Mucosa of rectum (tissue), 2 donors: Measurements from ENCODE around the gene TNS3.

Source experiments
- H3K27ac ChIP-seq, 2 donors: one replicate each; pipeline ENCODE4 v1.7.0; 2013; ENCODE audit warnings: inconsistent platforms in 2 of 2, low read depth in 2 of 2, low read length in 2 of 2
- H3K27me3 ChIP-seq, 2 donors: one replicate each; pipeline ENCODE4 v1.7.0; 2013; ENCODE audit warnings: low read length in 2 of 2; ENCODE audit not compliant: control insufficient read depth in 2 of 2, insufficient read depth in 2 of 2
- H3K36me3 ChIP-seq, 2 donors: one replicate each; pipeline ENCODE4 v1.7.0; 2013; ENCODE audit warnings: low read length in 2 of 2; ENCODE audit not compliant: control insufficient read depth in 2 of 2, insufficient read depth in 2 of 2
- H3K4me1 ChIP-seq, 2 donors: one replicate each; pipeline ENCODE4 v1.7.0; 2013; ENCODE audit warnings: low read length in 2 of 2, mild to moderate bottlenecking in 1 of 2; ENCODE audit not compliant: control insufficient read depth in 2 of 2, insufficient read depth in 2 of 2
- H3K4me3 ChIP-seq, 2 donors: one replicate each; pipeline ENCODE4 v1.7.0; 2013; ENCODE audit warnings: low read length in 2 of 2
- H3K9ac ChIP-seq, 2 donors: one replicate each; pipeline ENCODE4 v1.7.0; 2013; ENCODE audit warnings: low read length in 2 of 2, low read depth in 1 of 2, mild to moderate bottlenecking in 1 of 2
- H3K9me3 ChIP-seq, 2 donors: one replicate each; pipeline ENCODE4 v1.7.0; 2013; ENCODE audit warnings: low read length in 2 of 2; ENCODE audit not compliant: control insufficient read depth in 2 of 2
- donor health status: healthy.
- donor health status: Normal muscosa, but diverticular disease.

Gene TNS3

GRCh38 chr7:47389171-47389922, 192.6 kb downstream of the TNS3 start:
- H3K4me1 ChIP-seq = peaks cover 4 to 13% of the 10 kb centered on the region in 2 donors
- H3K36me3 ChIP-seq = peaks cover 27 to 29% of the 10 kb centered on the region in 2 donors
- H3K27me3 ChIP-seq = no peaks in the 10 kb centered on the region
- no peak overlapping the region for H3K27ac ChIP-seq
- no peak overlapping the region for H3K9ac ChIP-seq
- H3K4me3 ChIP-seq = no peak overlapping the region
- no peaks in the 10 kb centered on the region for H3K9me3 ChIP-seq

DNA sequence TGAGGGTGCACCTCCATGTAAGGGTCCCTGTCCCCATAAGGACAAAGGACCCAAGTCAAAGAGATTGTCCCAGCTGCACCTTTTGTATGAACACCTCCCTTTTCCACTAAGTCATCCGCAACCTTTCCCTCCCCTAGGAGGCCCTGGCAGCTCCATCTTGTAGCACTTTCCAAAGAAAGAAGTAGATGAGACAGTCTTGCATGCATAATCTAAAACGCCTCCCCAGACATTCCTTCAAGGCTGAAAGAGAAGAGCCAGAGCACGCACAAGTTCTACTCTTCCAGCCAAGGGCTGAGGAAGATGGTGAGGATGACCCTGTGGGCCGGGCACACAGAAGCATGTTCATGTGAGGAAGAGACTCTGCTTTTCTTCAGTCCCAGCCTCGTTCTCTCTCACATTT, 194.4 kb downstream of the TNS3 start:
- H3K4me3 ChIP-seq = no peak overlapping the region
- peaks cover 9 to 15% of the 10 kb centered on the region in 2 donors for H3K4me1 ChIP-seq
- H3K9ac ChIP-seq = no peak overlapping the region
- no peaks in the 10 kb centered on the region for H3K27me3 ChIP-seq
- peaks cover 14 to 21% of the 10 kb centered on the region in 2 donors for H3K36me3 ChIP-seq
- no peak overlapping the region for H3K27ac ChIP-seq
- H3K9me3 ChIP-seq = no peaks in the 10 kb centered on the region

- H3K9ac ChIP-seq = no peak overlapping the region
- no peaks in the 10 kb centered on the region for H3K9me3 ChIP-seq
- no peaks in the 10 kb centered on the region for H3K27me3 ChIP-seq
- H3K27ac ChIP-seq = no peak overlapping the region
- peaks cover 10 to 17% of the 10 kb centered on the region in 2 donors for H3K4me1 ChIP-seq
- no peak overlapping the region for H3K4me3 ChIP-seq
- H3K36me3 ChIP-seq = peaks cover 10 to 15% of the 10 kb centered on the region in 2 donors
Measured at GRCh38 chr7:47386273-47386835, 195.6 kb downstream of the TNS3 start.

- no peak overlapping the region for H3K9ac ChIP-seq
- no peak overlapping the region for H3K27ac ChIP-seq
Measured at GRCh38 chr7:47385536-47386125, 196.3 kb downstream of the TNS3 start.

GRCh38 chr7:47384755-47385535, 197.0 kb downstream of the TNS3 start:
- Histone ChIP-seq H3K27ac (no peak overlapping the region), H3K4me1 (peaks cover 24 to 30% of the 10 kb centered on the region in 2 donors), H3K27me3 (no peaks in the 10 kb centered on the region), H3K9ac (no peak overlapping the region), H3K9me3 (no peaks in the 10 kb centered on the region), H3K4me3 (no peak overlapping the region), H3K36me3 (peaks cover 0 to 7% of the 10 kb centered on the region in 2 donors)

More at GRCh38 chr7:47385536-47386125, 196.3 kb downstream of the TNS3 start:
- Histone ChIP-seq H3K4me1 (peaks cover 17 to 24% of the 10 kb centered on the region in 2 donors), H3K9me3 (no peaks in the 10 kb centered on the region), H3K36me3 (peaks cover 3 to 8% of the 10 kb centered on the region in 2 donors), H3K27me3 (no peaks in the 10 kb centered on the region), H3K4me3 (no peak overlapping the region)

- peaks cover 0 to 6% of the 10 kb centered on the region in 2 donors for H3K36me3 ChIP-seq
- no peaks in the 10 kb centered on the region for H3K27me3 ChIP-seq
- H3K9me3 ChIP-seq = no peaks in the 10 kb centered on the region
- no peak overlapping the region for H3K27ac ChIP-seq
- no peak overlapping the region for H3K9ac ChIP-seq
- no peak overlapping the region for H3K4me3 ChIP-seq
- peaks cover 28 to 35% of the 10 kb centered on the region in 2 donors for H3K4me1 ChIP-seq
Measured at GRCh38 chr7:47383696-47384445, 198.0 kb downstream of the TNS3 start.

GRCh38 chr7:47383072-47383471, 198.8 kb downstream of the TNS3 start:
- Histone ChIP-seq H3K4me1 (peaks cover 35 to 38% of the 10 kb centered on the region in 2 donors), H3K36me3 (peaks cover 0 to 6% of the 10 kb centered on the region in 2 donors), H3K27me3 (no peaks in the 10 kb centered on the region), H3K9ac (no peak overlapping the region), H3K4me3 (no peak overlapping the region), H3K9me3 (no peaks in the 10 kb centered on the region), H3K27ac (no peak overlapping the region)

GRCh38 chr7:47382200-47382599, 199.7 kb downstream of the TNS3 start:
- peaks cover 43 to 47% of the 10 kb centered on the region in 2 donors for H3K4me1 ChIP-seq

GRCh38 chr7:47381134-47381495, 200.8 kb downstream of the TNS3 start:
- Histone ChIP-seq H3K9me3 (no peaks in the 10 kb centered on the region), H3K4me3 (peak overlapping the region in 1 of 2 donors; percentile 45), H3K27ac (peak overlapping the region; percentile 74 to 88), H3K36me3 (no peaks in the 10 kb centered on the region), H3K9ac (peak overlapping the region; percentile 38 to 56), H3K4me1 (peaks cover 46 to 53% of the 10 kb centered on the region in 2 donors), H3K27me3 (no peaks in the 10 kb centered on the region)

More at GRCh38 chr7:47382200-47382599, 199.7 kb downstream of the TNS3 start:
- no peak overlapping the region for H3K27ac ChIP-seq
- no peak overlapping the region for H3K4me3 ChIP-seq
- no peaks in the 10 kb centered on the region for H3K9me3 ChIP-seq
- H3K27me3 ChIP-seq = no peaks in the 10 kb centered on the region
- H3K36me3 ChIP-seq = no peaks in the 10 kb centered on the region
- H3K9ac ChIP-seq = no peak overlapping the region
